Measurements from ENCODE around the gene RBM4B.

RBM4B gene

DNA sequence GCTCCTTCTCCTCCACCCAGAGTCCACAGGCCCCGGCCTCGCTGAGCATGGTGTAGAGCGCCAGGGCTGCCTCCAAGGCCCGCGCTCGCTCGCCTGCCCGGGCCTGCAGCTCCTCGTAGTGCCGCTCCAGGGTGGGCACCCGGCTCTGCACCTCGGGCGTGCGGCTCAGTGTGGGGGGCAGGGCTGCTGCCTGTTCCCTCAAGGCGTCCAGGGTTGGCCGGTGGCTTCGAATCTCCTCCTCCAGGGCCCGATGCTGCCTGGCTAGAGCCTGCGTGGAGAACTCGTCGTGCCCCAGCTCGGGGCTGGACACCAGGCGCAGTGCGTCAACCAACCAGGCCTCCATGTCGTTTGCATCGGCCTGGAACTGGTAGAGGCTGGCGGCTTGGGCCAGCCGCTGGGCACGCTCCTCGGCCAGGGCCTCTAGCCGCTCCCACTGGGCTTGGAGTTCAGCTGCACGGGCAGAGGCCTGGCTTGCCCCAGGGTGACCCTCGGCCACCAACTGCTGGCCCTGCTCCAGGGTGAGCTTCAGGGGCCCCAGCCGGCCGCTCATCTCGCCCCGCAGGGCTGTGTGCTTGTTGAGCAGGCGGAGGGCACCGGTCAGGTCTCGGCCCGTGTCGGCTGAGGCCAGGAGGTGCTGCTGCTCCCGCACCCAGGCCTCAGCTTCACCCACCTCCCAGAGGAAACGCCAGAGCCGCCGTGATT, 27.1 kb upstream of the RBM4B start:
- TF ChIP-seq CREB1 (IDR thresholded peaks at IDR 0.05; ENCODE audit: low read depth) (no peak), ZBTB7A (IDR thresholded peaks at IDR 0.05; ENCODE audit: low read depth) (no peak), TEAD4 (IDR thresholded peaks at IDR 0.05) (no peak), FOXM1 (IDR thresholded peaks at IDR 0.05; ENCODE audit: borderline replicate concordance, low read depth) (no peak), TCF12 (IDR thresholded peaks at IDR 0.05; ENCODE audit: low read depth) (no peak), CEBPB (IDR thresholded peaks at IDR 0.05) (no peak), NFIC (IDR thresholded peaks at IDR 0.05) (no peak), EGR1 (IDR thresholded peaks at IDR 0.05) (no peak), RAD21 (IDR thresholded peaks at IDR 0.05; ENCODE audit: low read depth) (no peak), TAF1 (IDR thresholded peaks at IDR 0.05; ENCODE audit: low read depth) (no peak), EP300 (IDR thresholded peaks at IDR 0.05; ENCODE audit: borderline replicate concordance) (no peak), YY1 (IDR thresholded peaks at IDR 0.05; ENCODE audit: low read depth) (no peak)
- TF ChIP-seq, protein P1, sequence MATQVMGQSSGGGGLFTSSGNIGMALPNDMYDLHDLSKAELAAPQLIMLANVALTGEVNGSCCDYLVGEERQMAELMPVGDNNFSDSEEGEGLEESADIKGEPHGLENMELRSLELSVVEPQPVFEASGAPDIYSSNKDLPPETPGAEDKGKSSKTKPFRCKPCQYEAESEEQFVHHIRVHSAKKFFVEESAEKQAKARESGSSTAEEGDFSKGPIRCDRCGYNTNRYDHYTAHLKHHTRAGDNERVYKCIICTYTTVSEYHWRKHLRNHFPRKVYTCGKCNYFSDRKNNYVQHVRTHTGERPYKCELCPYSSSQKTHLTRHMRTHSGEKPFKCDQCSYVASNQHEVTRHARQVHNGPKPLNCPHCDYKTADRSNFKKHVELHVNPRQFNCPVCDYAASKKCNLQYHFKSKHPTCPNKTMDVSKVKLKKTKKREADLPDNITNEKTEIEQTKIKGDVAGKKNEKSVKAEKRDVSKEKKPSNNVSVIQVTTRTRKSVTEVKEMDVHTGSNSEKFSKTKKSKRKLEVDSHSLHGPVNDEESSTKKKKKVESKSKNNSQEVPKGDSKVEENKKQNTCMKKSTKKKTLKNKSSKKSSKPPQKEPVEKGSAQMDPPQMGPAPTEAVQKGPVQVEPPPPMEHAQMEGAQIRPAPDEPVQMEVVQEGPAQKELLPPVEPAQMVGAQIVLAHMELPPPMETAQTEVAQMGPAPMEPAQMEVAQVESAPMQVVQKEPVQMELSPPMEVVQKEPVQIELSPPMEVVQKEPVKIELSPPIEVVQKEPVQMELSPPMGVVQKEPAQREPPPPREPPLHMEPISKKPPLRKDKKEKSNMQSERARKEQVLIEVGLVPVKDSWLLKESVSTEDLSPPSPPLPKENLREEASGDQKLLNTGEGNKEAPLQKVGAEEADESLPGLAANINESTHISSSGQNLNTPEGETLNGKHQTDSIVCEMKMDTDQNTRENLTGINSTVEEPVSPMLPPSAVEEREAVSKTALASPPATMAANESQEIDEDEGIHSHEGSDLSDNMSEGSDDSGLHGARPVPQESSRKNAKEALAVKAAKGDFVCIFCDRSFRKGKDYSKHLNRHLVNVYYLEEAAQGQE (IDR thresholded peaks at IDR 0.05; ENCODE audit: low read depth) = no peak
- TF ChIP-seq, protein P2, sequence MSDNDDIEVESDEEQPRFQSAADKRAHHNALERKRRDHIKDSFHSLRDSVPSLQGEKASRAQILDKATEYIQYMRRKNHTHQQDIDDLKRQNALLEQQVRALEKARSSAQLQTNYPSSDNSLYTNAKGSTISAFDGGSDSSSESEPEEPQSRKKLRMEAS (IDR thresholded peaks at IDR 0.05) = no peak
- TF ChIP-seq, protein P3, sequence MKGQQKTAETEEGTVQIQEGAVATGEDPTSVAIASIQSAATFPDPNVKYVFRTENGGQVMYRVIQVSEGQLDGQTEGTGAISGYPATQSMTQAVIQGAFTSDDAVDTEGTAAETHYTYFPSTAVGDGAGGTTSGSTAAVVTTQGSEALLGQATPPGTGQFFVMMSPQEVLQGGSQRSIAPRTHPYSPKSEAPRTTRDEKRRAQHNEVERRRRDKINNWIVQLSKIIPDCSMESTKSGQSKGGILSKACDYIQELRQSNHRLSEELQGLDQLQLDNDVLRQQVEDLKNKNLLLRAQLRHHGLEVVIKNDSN (IDR thresholded peaks at IDR 0.05) = no peak

DNA sequence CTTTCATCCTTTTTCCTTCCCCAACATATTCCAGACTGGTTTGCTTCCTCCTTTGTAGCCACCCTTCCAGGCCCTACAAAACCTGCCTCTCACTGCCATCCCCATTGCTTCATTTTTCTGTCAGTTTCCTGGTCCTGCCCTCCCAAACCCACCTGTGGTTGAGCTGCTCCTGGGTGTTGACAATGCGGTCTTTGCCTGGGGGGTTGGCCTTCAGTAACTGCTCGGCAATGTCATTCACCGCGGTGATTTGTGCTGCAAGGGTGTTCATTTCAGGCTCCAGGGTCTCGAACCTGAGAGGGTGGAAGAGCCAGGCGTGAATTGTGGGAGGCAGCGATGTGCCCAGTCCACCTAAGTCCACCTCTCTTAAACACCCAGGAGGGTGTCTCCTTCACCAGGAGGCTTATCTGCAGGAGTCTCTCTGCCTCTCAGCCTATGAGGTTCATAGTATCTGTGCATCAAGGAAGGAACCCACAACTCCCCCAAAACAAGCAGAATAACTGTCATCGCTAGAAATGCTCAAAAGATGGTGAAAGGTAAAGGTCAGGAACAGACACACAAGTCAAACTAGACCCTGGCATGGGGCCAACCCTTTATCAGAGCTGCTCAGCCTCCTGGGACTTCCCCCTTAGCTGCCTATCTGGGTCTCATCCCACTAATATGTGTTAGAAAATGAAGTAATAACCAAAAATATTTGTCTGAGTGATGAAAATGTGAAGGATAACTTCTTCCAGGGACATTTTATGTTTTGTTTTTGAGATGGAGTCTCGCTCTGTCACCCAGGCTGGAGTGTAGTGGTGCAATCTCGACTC, 23.9 kb upstream of the RBM4B start:
- TF ChIP-seq RAD21 (IDR thresholded peaks at IDR 0.05; ENCODE audit: low read depth) (no peak), NFIC (IDR thresholded peaks at IDR 0.05) (peak; percentile 53)

DNA sequence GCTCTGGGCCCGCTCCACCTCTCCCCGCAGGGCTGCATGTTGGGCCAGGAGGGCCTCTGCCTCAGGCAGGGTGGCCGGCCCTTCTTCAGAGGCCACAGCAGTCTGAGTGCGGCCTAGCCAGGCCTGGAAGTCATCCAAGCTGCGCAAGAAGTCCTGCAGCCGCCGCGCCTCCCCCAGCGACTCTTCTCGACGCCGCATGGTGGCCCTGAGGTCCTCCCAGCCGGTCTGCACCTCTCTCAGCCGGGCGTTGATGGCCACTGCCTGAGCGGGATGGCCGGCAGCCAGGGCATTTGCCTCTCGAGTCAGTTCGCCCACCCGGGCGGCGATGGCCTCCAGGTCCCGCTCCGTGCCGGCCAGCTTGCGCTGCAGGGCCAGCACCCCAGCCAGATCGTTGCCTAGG, 23.1 kb upstream of the RBM4B start:
- TF ChIP-seq ZBTB7A (IDR thresholded peaks at IDR 0.05; ENCODE audit: low read depth) (no peak), TAF1 (IDR thresholded peaks at IDR 0.05; ENCODE audit: low read depth) (no peak), FOXM1 (IDR thresholded peaks at IDR 0.05; ENCODE audit: borderline replicate concordance, low read depth) (no peak), EP300 (IDR thresholded peaks at IDR 0.05; ENCODE audit: borderline replicate concordance) (no peak), CREB1 (IDR thresholded peaks at IDR 0.05; ENCODE audit: low read depth) (no peak), EGR1 (IDR thresholded peaks at IDR 0.05) (no peak), YY1 (IDR thresholded peaks at IDR 0.05; ENCODE audit: low read depth) (no peak), TCF12 (IDR thresholded peaks at IDR 0.05; ENCODE audit: low read depth) (no peak), RAD21 (IDR thresholded peaks at IDR 0.05; ENCODE audit: low read depth) (no peak), TEAD4 (IDR thresholded peaks at IDR 0.05) (no peak), CEBPB (IDR thresholded peaks at IDR 0.05) (no peak), NFIC (IDR thresholded peaks at IDR 0.05) (no peak)
- TF ChIP-seq, protein P2 (IDR thresholded peaks at IDR 0.05) = no peak
- TF ChIP-seq, protein P1 (IDR thresholded peaks at IDR 0.05; ENCODE audit: low read depth) = no peak
- TF ChIP-seq, protein P3 (IDR thresholded peaks at IDR 0.05) = no peak

DNA sequence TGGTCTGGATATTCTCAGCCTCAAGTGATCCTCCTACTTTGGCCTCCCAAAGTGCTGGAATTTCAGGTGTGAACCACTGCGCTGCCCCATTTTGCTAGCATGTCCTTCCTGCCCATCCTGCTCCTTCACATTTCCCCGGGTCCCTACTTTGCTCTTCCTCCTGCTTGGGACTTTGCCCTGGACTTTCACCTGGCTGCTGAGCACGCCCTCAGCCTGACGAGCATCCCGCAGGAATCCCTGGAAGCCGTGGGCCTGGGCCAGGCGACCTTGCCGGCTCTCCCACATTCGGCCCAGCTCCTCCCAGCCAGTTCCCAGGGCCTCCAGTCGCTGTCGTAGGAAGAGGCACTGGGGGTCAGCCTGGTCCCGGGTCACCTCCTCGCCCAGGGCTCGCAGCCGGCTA, 22.6 kb upstream of the RBM4B start:
- TF ChIP-seq NFIC (IDR thresholded peaks at IDR 0.05) (no peak), EP300 (IDR thresholded peaks at IDR 0.05; ENCODE audit: borderline replicate concordance) (no peak), ZBTB7A (IDR thresholded peaks at IDR 0.05; ENCODE audit: low read depth) (no peak), CREB1 (IDR thresholded peaks at IDR 0.05; ENCODE audit: low read depth) (no peak), CEBPB (IDR thresholded peaks at IDR 0.05) (no peak), TEAD4 (IDR thresholded peaks at IDR 0.05) (no peak), FOXM1 (IDR thresholded peaks at IDR 0.05; ENCODE audit: borderline replicate concordance, low read depth) (no peak), TAF1 (IDR thresholded peaks at IDR 0.05; ENCODE audit: low read depth) (no peak), EGR1 (IDR thresholded peaks at IDR 0.05) (no peak), YY1 (IDR thresholded peaks at IDR 0.05; ENCODE audit: low read depth) (no peak), RAD21 (IDR thresholded peaks at IDR 0.05; ENCODE audit: low read depth) (no peak), TCF12 (IDR thresholded peaks at IDR 0.05; ENCODE audit: low read depth) (no peak)
- TF ChIP-seq, protein P3 (IDR thresholded peaks at IDR 0.05) = no peak
- TF ChIP-seq, protein P2 (IDR thresholded peaks at IDR 0.05) = no peak
- TF ChIP-seq, protein P1 (IDR thresholded peaks at IDR 0.05; ENCODE audit: low read depth) = no peak

Data from Ishikawa (cell line).